HG02943 (cell line): ENCODE results near the gene C10orf53.
"Not testable (repeated sequence)": the region's sequence is repeated elsewhere in the genome, so short reads cannot be mapped to it uniquely, and the experiment has no call there.

Experiments used
- ATAC-seq: cut with Tn5 transposase; IDR thresholded peaks from one replicate; pipeline ENCODE4 v1.9.1; 2021; ENCODE audit warnings: mild to moderate bottlenecking, low read depth, moderate library complexity; ENCODE audit not compliant: unreplicated experiment

The C10orf53 gene

GRCh38 chr10:49652421-49653272 is 26.8 kb upstream of the C10orf53 start:
- no peak for ATAC-seq

- no peak for ATAC-seq
Observed at GRCh38 chr10:49653273-49653929, 26.1 kb upstream of the C10orf53 start.

GRCh38 chr10:49654036-49654693 is 25.3 kb upstream of the C10orf53 start:
- no peak for ATAC-seq

- ATAC-seq = no peak
Observed at GRCh38 chr10:49655099-49655498, 24.4 kb upstream of the C10orf53 start.

GRCh38 chr10:49656845-49657493 is 22.5 kb upstream of the C10orf53 start:
- ATAC-seq = no peak

GRCh38 chr10:49657606-49658005 is 21.8 kb upstream of the C10orf53 start:
- ATAC-seq = no peak

GRCh38 chr10:49661140-49661856 is 18.2 kb upstream of the C10orf53 start:
- ATAC-seq = no peak

- ATAC-seq = no peak
Observed at GRCh38 chr10:49662169-49662830, 17.2 kb upstream of the C10orf53 start.

GRCh38 chr10:49663596-49663995 is 15.9 kb upstream of the C10orf53 start:
- ATAC-seq = no peak

GRCh38 chr10:49664006-49664841 is 15.2 kb upstream of the C10orf53 start:
- no peak for ATAC-seq

GRCh38 chr10:49664842-49665355 is 14.6 kb upstream of the C10orf53 start:
- no peak for ATAC-seq

GRCh38 chr10:49666054-49666615 is 13.3 kb upstream of the C10orf53 start:
- no peak for ATAC-seq

GRCh38 chr10:49666685-49667084 is 12.8 kb upstream of the C10orf53 start:
- ATAC-seq = no peak

GRCh38 chr10:49667991-49668390 is 11.5 kb upstream of the C10orf53 start:
- no peak for ATAC-seq

- ATAC-seq = no peak
Observed at GRCh38 chr10:49668684-49669083, 10.8 kb upstream of the C10orf53 start.

- no peak for ATAC-seq
Observed at GRCh38 chr10:49678827-49679479, 498 bp upstream of the C10orf53 start.

- ATAC-seq = not testable (repeated sequence)
Observed at GRCh38 chr10:49682449-49682848, 3.0 kb downstream of the C10orf53 start.

- no peak for ATAC-seq
Observed at GRCh38 chr10:49682879-49683278, 3.4 kb downstream of the C10orf53 start.
